Adrenal gland (tissue), 19 donors: ENCODE results near the gene MDP1. TPM values are rescaled to one million over a fixed set of nuclear protein-coding genes. Genes with fewer than 3 reads are reported as not detected.

ENCODE experiments used
- DNase-seq, 7 donors: peaks; one replicate each; pipeline ENCODE4 v3.0.0-alpha.2; 2019 to 2020
- H3K27ac ChIP-seq, 5 donors: fragments of 200-600 bp; sonication (generic) in 4 of 5; 1 replicate in 3 of 5; 2 replicates in 2 of 5; pipeline versions ENCODE4 v1.5.1 to v1.8.0; 2016 to 2020; ENCODE audit warnings: mild to moderate bottlenecking in 1 of 5
- H3K27me3 ChIP-seq: fragments of 200-600 bp; 2 replicates; pipeline ENCODE4 v1.8.0; 2021
- H3K36me3 ChIP-seq, 2 donors: fragments of 200-600 bp; replicated peaks in 1 of 2; 1 replicate in 1 of 2; 2 replicates in 1 of 2; pipeline versions ENCODE4 v1.5.1 to v1.8.0; 2018 to 2022
- H3K4me1 ChIP-seq, 2 donors: fragments of 200-600 bp; replicated peaks in 1 of 2; 1 replicate in 1 of 2; 2 replicates in 1 of 2; pipeline versions ENCODE4 v1.5.1 to v1.8.0; 2018 to 2021
- H3K4me3 ChIP-seq, 4 donors: fragments of 200-600 bp; sonication (generic) in 3 of 4; one replicate each; pipeline ENCODE4 v1.5.1; 2016 to 2018
- H3K9me3 ChIP-seq, 3 donors: fragments of 200-600 bp; sonication (generic) in 1 of 3; replicated peaks in 1 of 3; 1 replicate in 2 of 3; 2 replicates in 1 of 3; pipeline versions ENCODE4 v1.5.1 to v1.8.0; 2016 to 2021
- CTCF ChIP-seq, 6 experiments: fragments of 450-650 bp in 4 of 6; fragments of 200-600 bp in 2 of 6; sonication (generic) in 1 of 6; IDR thresholded peaks; 1 replicate in 5 of 6; 2 replicates in 1 of 6; pipeline versions ENCODE4 v1.5.1 to v1.8.0; 2016 to 2021; ENCODE audit warnings: antibody characterized with exemption in 6 of 6, mild to moderate bottlenecking in 2 of 6, moderate library complexity in 1 of 6
- POLR2A ChIP-seq, 2 donors: fragments of 450-650 bp; IDR thresholded peaks; one replicate each; pipeline ENCODE4 v1.6.1; 2017; ENCODE audit warnings: antibody characterized with exemption in 2 of 2, mild to moderate bottlenecking in 2 of 2, moderate library complexity in 1 of 2
- WGBS, 4 donors: extraction: QIAGEN DNeasy Blood & Tissue Kit in 2 of 4; methylation state at CpG; one replicate each; pipeline versions ENCODE4 v1.1.5 to v1.1.7; 2013 to 2017; 5-methylcytosine and 5-hydroxymethylcytosine counted together
- intact Hi-C, 2 donors: fragments of 100-400 bp; cut with DNase I; formaldehyde crosslinking; loops; one replicate each; pipeline versions ENCODE4 v1.14.1 to v1.15.0; 2022 to 2023
- long read RNA-seq, 10 donors: library from polyadenylated mRNA in 3 of 10; unstranded in 2 of 10; stranded (forward) in 1 of 10; transcript quantifications; one replicate each; pipeline ENCODE4 v2.0.0 and lab custom pipeline, GENCODE V29; 2021 to 2026
- polyA plus RNA-seq, 3 donors: library from polyadenylated mRNA; stranded (reverse); fragments of 200-250 nt in 2 of 3; fragments of 350-450 nt in 1 of 3; fragmentation: Illumina TruSeq in 1 of 3; extraction: RNeasy Lipid Tissue Mini Kit (QIAGEN cat#74804) in 1 of 3; gene quantifications; one replicate each; pipeline ENCODE4 v1.2.3, GENCODE V29; 2013 to 2014
- total RNA-seq, 9 donors: library from RNA; depleted of rRNA in 4 of 9; stranded (reverse); fragments of >200 nt in 4 of 9; fragments of 120-200 nt in 1 of 9; fragmentation: NEBNext Ultra II Directional in 1 of 9; extraction: Animal tissue kit (Norgen Biotek cat#: 25700) in 1 of 9; gene quantifications; one replicate each; pipeline versions ENCODE4 v1.1.0 to v1.2.4, GENCODE V29; 2013 to 2023
- donor health status: healthy with polysubstance abuse.
- donor health status: Bipolar disorder and iron deficiency.
- donor health status: DM: yes; HTN: yes; CAD: no.
- donor health status: DM: no; HTN: no; CAD: no.
- donor health status: DM: no; HTN: no; CAD: no.
- donor health status: DM: yes; HTN: yes; CAD: no.

The MDP1 gene
- 10 to 100 TPM; 20.3 to 53.7 (median 28.6) TPM for total RNA-seq
- 10 to 100 TPM; 32.2 to 40.2 (median 39.4) TPM for polyA plus RNA-seq
- long read RNA-seq, donor 1, transcript MDP1-201 (6 exons, 730 nt), result major isoform, 24 of 26 reads
- long read RNA-seq, donor 1, partial matches to known transcripts, result 0 of 26 reads
- long read RNA-seq, donor 1, other reads (novel, unspliced or antisense), result 0 of 26 reads
- long read RNA-seq, donor 2, transcript MDP1-201 (6 exons, 730 nt), result major isoform, 9 of 13 reads
- long read RNA-seq, donor 2, partial matches to known transcripts, result 0 of 13 reads
- long read RNA-seq, donor 2, other reads (novel, unspliced or antisense), result 0 of 13 reads
- long read RNA-seq, donor 3, transcript MDP1-201 (6 exons, 730 nt), result major isoform, 20 of 25 reads
- long read RNA-seq, donor 3, partial matches to known transcripts, result 0 of 25 reads
- long read RNA-seq, donor 3, other reads (novel, unspliced or antisense), result 0 of 25 reads
- long read RNA-seq, donor 4, transcript MDP1-201 (6 exons, 730 nt), result major isoform, 18 of 23 reads
- long read RNA-seq, donor 4, partial matches to known transcripts, result 0 of 23 reads
- long read RNA-seq, donor 4, other reads (novel, unspliced or antisense), result 3 of 23 reads
- long read RNA-seq, donor 5, transcript MDP1-201 (6 exons, 730 nt), result major isoform, 20 of 27 reads
- long read RNA-seq, donor 5, partial matches to known transcripts, result 2 of 27 reads
- long read RNA-seq, donor 5, other reads (novel, unspliced or antisense), result 3 of 27 reads
- long read RNA-seq, donor 6, transcript MDP1-201 (6 exons, 730 nt), result major isoform, 15 of 23 reads
- long read RNA-seq, donor 6, partial matches to known transcripts, result 2 of 23 reads
- long read RNA-seq, donor 6, other reads (novel, unspliced or antisense), result 1 of 23 reads
- long read RNA-seq, donor 7, partial matches to known transcripts, result 0 of 6 reads
- long read RNA-seq, donor 7, other reads (novel, unspliced or antisense), result 0 of 6 reads
- long read RNA-seq, donor 8, transcript MDP1-201 (6 exons, 730 nt), result major isoform, 13 of 18 reads
- long read RNA-seq, donor 8, partial matches to known transcripts, result 0 of 18 reads
- long read RNA-seq, donor 8, other reads (novel, unspliced or antisense), result 0 of 18 reads
- long read RNA-seq, donor 9, transcript MDP1-201 (6 exons, 730 nt), result major isoform, 14 of 19 reads
- long read RNA-seq, donor 9, partial matches to known transcripts, result 0 of 19 reads
- long read RNA-seq, donor 9, other reads (novel, unspliced or antisense), result 0 of 19 reads
- long read RNA-seq, donor 10, transcript MDP1-201 (6 exons, 730 nt), result major isoform, 6 of 7 reads
- long read RNA-seq, donor 10, partial matches to known transcripts, result 0 of 7 reads
- long read RNA-seq, donor 10, other reads (novel, unspliced or antisense), result 0 of 7 reads

GRCh38 chr14:24215495-24216344 lies at the start of gene MDP1:
Gene MDP1, minus strand, starts transcription at chr14:24216066. Its CDS starts 111 bp downstream, at chr14:24215955.
- TF ChIP-seq POLR2A (IDR thresholded peaks at IDR 0.05) (peak; percentile 83 to 94), CTCF (IDR thresholded peaks at IDR 0.05) (peak; percentile 12 to 54 (median 46))
- no peaks in the 10 kb centered on the region for H3K27me3 ChIP-seq
- no peaks in the 10 kb centered on the region for H3K9me3 ChIP-seq
- 1% methylated on average over 16 to 40 of the region's 40 CpGs for WGBS, 4 donors
- intact Hi-C loops, result no loop called here
- H3K27ac ChIP-seq, result peak within 1 kb of the TSS; percentile 64 to 98 (median 84)
- peaks cover 17 to 25% of the 10 kb centered on the region in 2 donors for H3K4me1 ChIP-seq
- peak; percentile 84 to 94 (median 88) for DNase-seq
- peaks cover 0 to 16% of the 10 kb centered on the region in 2 donors for H3K36me3 ChIP-seq
- peak within 1 kb of the TSS; percentile 43 to 86 (median 64) for H3K4me3 ChIP-seq

- H3K36me3 ChIP-seq, result peaks cover 0 to 20% of the 10 kb centered on the region in 2 donors
- TF ChIP-seq CTCF (IDR thresholded peaks at IDR 0.05) (no peak), POLR2A (IDR thresholded peaks at IDR 0.05) (no peak)
- no peaks in the 10 kb centered on the region for H3K27me3 ChIP-seq
- no peaks in the 10 kb centered on the region for H3K4me1 ChIP-seq
- peak overlapping the region in 1 of 5 donors; percentile 66 for H3K27ac ChIP-seq
- no peaks in the 10 kb centered on the region for H3K9me3 ChIP-seq
- H3K4me3 ChIP-seq, result no peak overlapping the region
- no peak for DNase-seq
- intact Hi-C loops, result no loop called here
- 70 to 84% (median 80%) methylated on average over 5 to 6 of the region's 6 CpGs for WGBS, 4 donors
Measured at GRCh38 chr14:24264298-24264697, 48.4 kb upstream of the MDP1 start.

- DNase-seq, result no peak
- Histone ChIP-seq H3K4me1 (no peaks in the 10 kb centered on the region), H3K36me3 (peaks cover 0 to 20% of the 10 kb centered on the region in 2 donors), H3K27ac (peak overlapping the region in 1 of 5 donors; percentile 66), H3K27me3 (no peaks in the 10 kb centered on the region), H3K9me3 (no peaks in the 10 kb centered on the region), H3K4me3 (no peak overlapping the region)
- TF ChIP-seq CTCF (IDR thresholded peaks at IDR 0.05), result no peak
- no peak for TF ChIP-seq POLR2A (IDR thresholded peaks at IDR 0.05)
- intact Hi-C loops, result no loop called here
- 77 to 81% (median 81%) methylated on average over 6 of the region's 6 CpGs for WGBS, 4 donors
Measured at GRCh38 chr14:24263848-24264247, 48.0 kb upstream of the MDP1 start.
